OCI-LY1 (cell line): ENCODE data around the gene PLEK.

Experiments used
- EZH2 ChIP-seq: fragments of 200-600 bp; sonication (generic), shearing (Covaris generic); IDR thresholded peaks from 2 replicates; pipeline ENCODE4 v1.8.0; 2017; ENCODE audit warnings: borderline replicate concordance, mixed run types, mild to moderate bottlenecking, antibody characterized with exemption, low read length, moderate library complexity, mixed read lengths
- TF ChIP-seq, protein P1 (sequence below): fragments of 200-600 bp; sonication (generic), shearing (Covaris generic); IDR thresholded peaks from 2 replicates; pipeline ENCODE4 v1.5.1; 2017; ENCODE audit warnings: mild to moderate bottlenecking, antibody characterized with exemption, low read length, moderate library complexity, mixed read lengths

- TF ChIP-seq, protein P1, sequence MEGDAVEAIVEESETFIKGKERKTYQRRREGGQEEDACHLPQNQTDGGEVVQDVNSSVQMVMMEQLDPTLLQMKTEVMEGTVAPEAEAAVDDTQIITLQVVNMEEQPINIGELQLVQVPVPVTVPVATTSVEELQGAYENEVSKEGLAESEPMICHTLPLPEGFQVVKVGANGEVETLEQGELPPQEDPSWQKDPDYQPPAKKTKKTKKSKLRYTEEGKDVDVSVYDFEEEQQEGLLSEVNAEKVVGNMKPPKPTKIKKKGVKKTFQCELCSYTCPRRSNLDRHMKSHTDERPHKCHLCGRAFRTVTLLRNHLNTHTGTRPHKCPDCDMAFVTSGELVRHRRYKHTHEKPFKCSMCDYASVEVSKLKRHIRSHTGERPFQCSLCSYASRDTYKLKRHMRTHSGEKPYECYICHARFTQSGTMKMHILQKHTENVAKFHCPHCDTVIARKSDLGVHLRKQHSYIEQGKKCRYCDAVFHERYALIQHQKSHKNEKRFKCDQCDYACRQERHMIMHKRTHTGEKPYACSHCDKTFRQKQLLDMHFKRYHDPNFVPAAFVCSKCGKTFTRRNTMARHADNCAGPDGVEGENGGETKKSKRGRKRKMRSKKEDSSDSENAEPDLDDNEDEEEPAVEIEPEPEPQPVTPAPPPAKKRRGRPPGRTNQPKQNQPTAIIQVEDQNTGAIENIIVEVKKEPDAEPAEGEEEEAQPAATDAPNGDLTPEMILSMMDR = no peak
- no peak for TF ChIP-seq EZH2
Measured at GRCh38 chr2:68351997-68352396, 13.1 kb upstream of the PLEK start.
